ENCODE measurements around the gene MAGI2.
A peak's percentile ranks its signal among the peaks of the same experiment; 100 is the strongest.

DNA sequence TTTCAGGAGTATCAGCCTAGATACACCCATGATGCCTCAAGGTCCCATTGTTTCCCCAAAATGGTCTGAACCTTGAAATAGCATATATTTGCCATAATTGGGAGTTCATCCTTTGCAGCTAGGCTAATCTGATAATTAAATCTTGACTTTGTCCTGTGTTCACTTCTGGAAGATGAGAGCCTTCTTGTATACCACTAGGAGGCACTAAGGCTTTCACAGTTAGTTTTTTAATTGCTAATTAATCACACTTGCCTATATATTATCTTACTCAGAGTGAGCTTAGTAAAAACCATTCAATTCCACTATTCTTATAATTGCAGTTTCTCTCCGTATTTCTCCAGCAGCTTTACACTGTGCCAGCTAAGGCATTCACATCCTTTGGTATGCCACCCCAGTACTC is 48.7 kb upstream of the MAGI2 start:
- TF ChIP-seq, protein P1, sequence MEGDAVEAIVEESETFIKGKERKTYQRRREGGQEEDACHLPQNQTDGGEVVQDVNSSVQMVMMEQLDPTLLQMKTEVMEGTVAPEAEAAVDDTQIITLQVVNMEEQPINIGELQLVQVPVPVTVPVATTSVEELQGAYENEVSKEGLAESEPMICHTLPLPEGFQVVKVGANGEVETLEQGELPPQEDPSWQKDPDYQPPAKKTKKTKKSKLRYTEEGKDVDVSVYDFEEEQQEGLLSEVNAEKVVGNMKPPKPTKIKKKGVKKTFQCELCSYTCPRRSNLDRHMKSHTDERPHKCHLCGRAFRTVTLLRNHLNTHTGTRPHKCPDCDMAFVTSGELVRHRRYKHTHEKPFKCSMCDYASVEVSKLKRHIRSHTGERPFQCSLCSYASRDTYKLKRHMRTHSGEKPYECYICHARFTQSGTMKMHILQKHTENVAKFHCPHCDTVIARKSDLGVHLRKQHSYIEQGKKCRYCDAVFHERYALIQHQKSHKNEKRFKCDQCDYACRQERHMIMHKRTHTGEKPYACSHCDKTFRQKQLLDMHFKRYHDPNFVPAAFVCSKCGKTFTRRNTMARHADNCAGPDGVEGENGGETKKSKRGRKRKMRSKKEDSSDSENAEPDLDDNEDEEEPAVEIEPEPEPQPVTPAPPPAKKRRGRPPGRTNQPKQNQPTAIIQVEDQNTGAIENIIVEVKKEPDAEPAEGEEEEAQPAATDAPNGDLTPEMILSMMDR (conservative IDR thresholded peaks at IDR 0.05 in 1 of 2, IDR thresholded peaks at IDR 0.05 in 1 of 2; ENCODE audit: extremely low read depth in 1 of 2, insufficient read depth in 1 of 2, low read depth in 1 of 2, low read length in 2 of 2), result peak; percentile 59 to 68
- TF ChIP-seq EZH2 (IDR thresholded peaks at IDR 0.05; ENCODE audit: borderline replicate concordance, low read length), result no peak
